Thyroid gland (tissue), 4 donors: ENCODE measurements around the gene SART1. TPM values are rescaled to one million over a fixed set of nuclear protein-coding genes. Genes with fewer than 3 reads are reported as not detected.
A peak's percentile ranks its signal among the peaks of the same experiment; 100 is the strongest.
"Not testable (repeated sequence)": the region's sequence is repeated elsewhere in the genome, so short reads cannot be mapped to it uniquely, and the experiment has no call there.

Experiments used
- DNase-seq, 2 donors: peaks; one replicate each; pipeline ENCODE4 v3.0.0-alpha.2; 2019
- H3K27ac ChIP-seq, 3 donors: fragments of 200-600 bp; sonication (generic); 1 replicate in 2 of 3; 2 replicates in 1 of 3; pipeline ENCODE4 v1.5.1; 2016 to 2019; ENCODE audit warnings: mild to moderate bottlenecking in 1 of 3, moderate library complexity in 1 of 3
- H3K27me3 ChIP-seq: fragments of 200-600 bp; sonication (generic); one replicate; pipeline ENCODE4 v1.5.1; 2019
- H3K36me3 ChIP-seq, 2 donors: fragments of 200-600 bp; sonication (generic); one replicate each; pipeline ENCODE4 v1.5.1; 2016 to 2019
- H3K4me1 ChIP-seq, 2 donors: fragments of 200-600 bp; sonication (generic); one replicate each; pipeline ENCODE4 v1.5.1; 2017 to 2019
- H3K4me3 ChIP-seq, 3 donors: fragments of 200-600 bp; sonication (generic); replicated peaks in 1 of 3; 1 replicate in 2 of 3; 2 replicates in 1 of 3; pipeline ENCODE4 v1.5.1; 2016; ENCODE audit warnings: mild to moderate bottlenecking in 1 of 3
- H3K9me3 ChIP-seq: fragments of 200-600 bp; sonication (generic); one replicate; pipeline ENCODE4 v1.5.1; 2017
- POLR2A ChIP-seq, 2 donors: fragments of 450-650 bp; IDR thresholded peaks; one replicate each; pipeline ENCODE4 v1.6.1; 2017; ENCODE audit warnings: antibody characterized with exemption in 2 of 2, mild to moderate bottlenecking in 2 of 2, moderate library complexity in 1 of 2
- WGBS, 2 donors: methylation state at CpG; one replicate each; pipeline ENCODE4 v1.1.5; 2017; 5-methylcytosine and 5-hydroxymethylcytosine counted together
- intact Hi-C: fragments of 100-400 bp; cut with DNase I; formaldehyde crosslinking; loops from one replicate; pipeline ENCODE4 v1.15.1; 2023
- total RNA-seq, 4 donors: library from RNA; depleted of rRNA; stranded (reverse); fragments of >200 nt; gene quantifications; one replicate each; pipeline ENCODE4 v1.2.3, GENCODE V29; 2016
- TF ChIP-seq, protein P1 (sequence below), 6 experiments: fragments of 200-600 bp in 3 of 6; fragments of 450-650 bp in 3 of 6; sonication (generic) in 3 of 6; IDR thresholded peaks; one replicate each; pipeline ENCODE4 v1.5.1; 2016 to 2019; ENCODE audit warnings: antibody characterized with exemption in 6 of 6, mild to moderate bottlenecking in 2 of 6, inconsistent platforms in 1 of 6, moderate library complexity in 1 of 6

Gene SART1
- total RNA-seq, 4 donors from 2014 or later: 22.2 to 46.1 (median 24.2) TPM

DNA sequence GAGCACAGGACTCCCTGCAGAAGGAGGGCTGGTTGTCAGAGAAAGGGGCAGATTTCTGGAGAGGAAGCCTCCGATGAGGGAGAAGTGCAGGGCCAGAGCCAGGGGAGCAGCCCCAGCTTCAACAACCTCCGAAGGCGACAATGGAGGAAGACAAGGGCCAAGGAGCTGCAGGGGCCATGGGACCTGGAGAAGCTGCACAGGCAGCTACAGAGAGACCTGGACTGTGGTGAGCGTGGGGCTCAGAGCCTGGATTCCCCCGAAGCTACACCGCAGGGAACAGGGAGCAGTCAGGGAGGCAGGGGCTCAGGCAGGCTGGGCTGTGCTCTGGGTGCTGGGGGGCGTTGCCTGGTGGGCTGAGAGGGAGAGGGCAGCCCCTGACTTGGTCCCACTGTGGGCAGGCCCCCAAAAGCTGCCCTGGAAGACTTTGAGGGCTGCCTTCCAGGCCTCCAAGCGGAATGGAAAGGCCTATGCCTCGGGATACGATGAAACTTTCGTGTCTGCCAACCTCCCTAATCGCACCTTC lies 13.9 kb upstream of the SART1 start:
- TF ChIP-seq POLR2A (IDR thresholded peaks at IDR 0.05): no peak
- TF ChIP-seq, protein P1, sequence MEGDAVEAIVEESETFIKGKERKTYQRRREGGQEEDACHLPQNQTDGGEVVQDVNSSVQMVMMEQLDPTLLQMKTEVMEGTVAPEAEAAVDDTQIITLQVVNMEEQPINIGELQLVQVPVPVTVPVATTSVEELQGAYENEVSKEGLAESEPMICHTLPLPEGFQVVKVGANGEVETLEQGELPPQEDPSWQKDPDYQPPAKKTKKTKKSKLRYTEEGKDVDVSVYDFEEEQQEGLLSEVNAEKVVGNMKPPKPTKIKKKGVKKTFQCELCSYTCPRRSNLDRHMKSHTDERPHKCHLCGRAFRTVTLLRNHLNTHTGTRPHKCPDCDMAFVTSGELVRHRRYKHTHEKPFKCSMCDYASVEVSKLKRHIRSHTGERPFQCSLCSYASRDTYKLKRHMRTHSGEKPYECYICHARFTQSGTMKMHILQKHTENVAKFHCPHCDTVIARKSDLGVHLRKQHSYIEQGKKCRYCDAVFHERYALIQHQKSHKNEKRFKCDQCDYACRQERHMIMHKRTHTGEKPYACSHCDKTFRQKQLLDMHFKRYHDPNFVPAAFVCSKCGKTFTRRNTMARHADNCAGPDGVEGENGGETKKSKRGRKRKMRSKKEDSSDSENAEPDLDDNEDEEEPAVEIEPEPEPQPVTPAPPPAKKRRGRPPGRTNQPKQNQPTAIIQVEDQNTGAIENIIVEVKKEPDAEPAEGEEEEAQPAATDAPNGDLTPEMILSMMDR (IDR thresholded peaks at IDR 0.05): no peak
- WGBS, 2 donors: 83 to 86% methylated on average over 12 of the region's 12 CpGs
- intact Hi-C loops: no loop called here

DNA sequence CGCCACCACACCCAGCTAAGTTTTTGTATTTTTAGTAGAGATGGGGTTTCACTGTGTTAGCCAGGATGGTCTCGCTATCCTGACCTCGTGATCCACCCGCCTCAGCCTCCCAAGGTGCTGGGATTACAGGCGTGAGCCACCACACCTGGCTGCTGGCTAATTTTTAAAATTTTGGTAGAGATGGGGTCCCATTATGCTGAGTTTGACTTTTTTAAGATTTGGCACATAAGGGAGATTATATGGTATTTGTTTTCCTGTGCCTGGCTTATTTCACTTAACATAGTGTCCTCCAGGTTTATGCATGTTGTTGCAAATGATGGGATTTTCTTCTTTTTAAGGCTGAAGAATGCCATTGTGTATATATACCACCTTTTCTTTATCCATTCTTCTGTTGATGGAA lies 10.8 kb upstream of the SART1 start:
- H3K4me3 ChIP-seq, H3K9me3 ChIP-seq, H3K36me3 ChIP-seq, intact Hi-C loops, H3K27ac ChIP-seq, H3K4me1 ChIP-seq, DNase-seq, H3K27me3 ChIP-seq: not testable (repeated sequence)
- WGBS, 2 donors: 96 to 100% methylated on average over 5 of the region's 5 CpGs

More for the DNA sequence above, 13.9 kb upstream of the SART1 start:
- Histone ChIP-seq H3K27me3 (no peaks in the 10 kb centered on the region), H3K4me1 (peaks cover 8 to 27% of the 10 kb centered on the region in 2 donors), H3K27ac (no peak overlapping the region), H3K36me3 (no peaks in the 10 kb centered on the region), H3K9me3 (no peaks in the 10 kb centered on the region), H3K4me3 (no peak overlapping the region)
- no peak for DNase-seq

DNA sequence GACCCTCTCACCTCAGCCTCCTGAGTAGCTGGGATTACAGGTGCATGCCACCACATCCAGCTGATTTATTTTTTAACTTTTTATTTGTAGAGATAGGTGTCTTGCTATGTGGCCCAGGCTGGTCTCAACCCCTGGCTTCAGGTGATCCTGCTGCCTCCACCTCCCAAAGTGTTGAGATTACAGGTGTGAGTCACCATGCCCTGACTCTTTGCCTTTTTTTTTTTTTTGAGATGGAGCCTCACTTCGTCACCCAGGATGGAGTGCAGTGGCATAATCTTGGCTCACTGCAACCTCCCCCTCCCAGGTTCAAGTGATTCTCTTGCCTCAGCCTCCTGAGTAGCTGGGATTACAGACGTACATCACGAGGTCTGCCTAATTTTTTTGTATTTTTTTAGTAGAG lies 9.9 kb upstream of the SART1 start:
- H3K27ac ChIP-seq, H3K4me3 ChIP-seq, intact Hi-C loops, DNase-seq, H3K9me3 ChIP-seq, H3K36me3 ChIP-seq, H3K4me1 ChIP-seq, H3K27me3 ChIP-seq: not testable (repeated sequence)
- 43 to 53% methylated on average over 3 of the region's 3 CpGs for WGBS, 2 donors

DNA sequence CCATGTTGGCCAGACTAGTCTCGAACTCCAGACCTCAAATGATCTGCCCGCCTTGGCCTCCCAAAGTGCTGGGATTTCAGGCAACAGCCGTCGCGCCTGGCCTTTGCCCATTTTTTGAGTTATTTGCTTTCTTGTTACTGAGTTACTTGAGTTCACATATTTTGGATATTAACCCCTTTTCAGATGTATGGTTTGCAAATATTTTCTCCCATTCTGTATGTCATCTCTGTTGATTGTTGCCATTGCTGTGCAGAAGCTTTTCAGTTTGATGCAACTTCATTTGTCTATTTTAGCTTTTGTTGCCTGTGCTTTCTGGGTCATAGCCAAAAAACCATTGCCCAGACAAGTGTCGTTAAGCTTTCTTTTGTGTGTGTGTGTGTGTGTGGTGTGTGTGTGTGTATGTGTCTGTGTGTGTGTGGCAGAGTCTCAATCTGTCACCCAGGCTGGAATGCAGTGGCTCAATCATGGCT lies 9.4 kb upstream of the SART1 start:
- H3K36me3 ChIP-seq: no peaks in the 10 kb centered on the region
- intact Hi-C loops: no loop called here
- peak; percentile 78 to 82 for DNase-seq
- peaks cover 3 to 14% of the 10 kb centered on the region in 2 donors for H3K4me1 ChIP-seq
- WGBS, 2 donors: 52 to 55% methylated on average over 6 of the region's 6 CpGs
- TF ChIP-seq POLR2A (IDR thresholded peaks at IDR 0.05): no peak
- TF ChIP-seq, protein P1 (IDR thresholded peaks at IDR 0.05): no peak
- H3K27me3 ChIP-seq: no peaks in the 10 kb centered on the region
- no peak overlapping the region for H3K4me3 ChIP-seq
- H3K27ac ChIP-seq: no peak overlapping the region
- no peaks in the 10 kb centered on the region for H3K9me3 ChIP-seq

DNA sequence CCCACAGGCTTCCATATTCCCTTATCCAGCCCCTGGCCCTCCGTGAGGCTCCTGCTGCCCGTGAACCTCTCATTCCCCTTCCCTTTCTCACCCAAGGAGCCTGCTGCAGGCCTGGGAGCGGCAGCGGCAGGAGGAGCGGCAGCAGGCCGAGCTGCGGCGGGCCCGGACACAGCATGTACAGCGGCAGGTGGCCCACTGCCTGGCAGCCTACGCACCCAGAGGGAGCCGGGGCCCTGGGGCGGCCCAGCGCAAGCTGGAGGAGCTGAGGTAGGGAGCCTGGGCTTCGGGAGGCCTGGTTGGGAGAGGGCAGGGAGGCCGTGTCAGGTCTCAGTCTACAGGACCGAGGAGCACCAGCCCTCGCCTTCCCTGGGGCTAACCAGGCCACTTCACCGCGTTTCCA lies 8.1 kb upstream of the SART1 start:
- 90 to 97% methylated on average over 13 to 15 of the region's 20 CpGs for WGBS, 2 donors
- intact Hi-C loops: no loop called here
- no peak overlapping the region for H3K4me3 ChIP-seq
- no peak for TF ChIP-seq POLR2A (IDR thresholded peaks at IDR 0.05)
- H3K27ac ChIP-seq: no peak overlapping the region
- H3K36me3 ChIP-seq: no peaks in the 10 kb centered on the region
- H3K27me3 ChIP-seq: no peaks in the 10 kb centered on the region
- no peaks in the 10 kb centered on the region for H3K9me3 ChIP-seq
- peaks cover 3 to 28% of the 10 kb centered on the region in 2 donors for H3K4me1 ChIP-seq
- no peak for DNase-seq

DNA sequence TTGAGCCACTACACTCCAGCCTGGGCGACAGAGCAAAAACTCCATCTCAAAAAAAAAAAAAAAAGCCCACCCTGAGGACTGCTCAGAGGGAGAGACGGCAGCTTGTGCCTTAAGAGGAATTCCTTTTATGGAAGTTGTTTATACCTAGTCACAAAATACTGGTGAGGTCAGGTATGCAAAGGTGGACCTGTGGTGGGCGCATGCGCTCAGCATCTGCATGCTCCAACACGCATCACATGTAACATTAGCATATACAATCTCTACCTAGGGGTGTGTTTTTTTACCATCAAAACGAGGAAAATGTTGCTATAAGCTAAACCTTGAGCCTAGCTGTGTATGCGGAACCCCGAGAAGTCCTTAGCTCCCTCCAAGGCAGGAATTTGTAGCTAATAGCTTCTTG lies 6.8 kb upstream of the SART1 start:
- DNase-seq: no peak
- no peaks in the 10 kb centered on the region for H3K27me3 ChIP-seq
- TF ChIP-seq, protein P1 (IDR thresholded peaks at IDR 0.05): no peak
- no peak for TF ChIP-seq POLR2A (IDR thresholded peaks at IDR 0.05)
- WGBS, 2 donors: 76 to 85% methylated on average over 8 of the region's 8 CpGs
- H3K4me1 ChIP-seq: peaks cover 3 to 32% of the 10 kb centered on the region in 2 donors
- H3K36me3 ChIP-seq: no peaks in the 10 kb centered on the region
- no peaks in the 10 kb centered on the region for H3K9me3 ChIP-seq
- no peak overlapping the region for H3K4me3 ChIP-seq
- no peak overlapping the region for H3K27ac ChIP-seq
- intact Hi-C loops: loop anchor here (5.0 kb wide), 1 partner anchor 53 kb away; no protein-coding TSS in a partner anchor
